ENCODE data around the gene ADD2. TPM values are rescaled to one million over a fixed set of nuclear protein-coding genes. Genes with fewer than 3 reads are reported as not detected.

ADD2 gene
- total RNA-seq, 1 experiment from 2014 or later, result 0.08 TPM

DNA sequence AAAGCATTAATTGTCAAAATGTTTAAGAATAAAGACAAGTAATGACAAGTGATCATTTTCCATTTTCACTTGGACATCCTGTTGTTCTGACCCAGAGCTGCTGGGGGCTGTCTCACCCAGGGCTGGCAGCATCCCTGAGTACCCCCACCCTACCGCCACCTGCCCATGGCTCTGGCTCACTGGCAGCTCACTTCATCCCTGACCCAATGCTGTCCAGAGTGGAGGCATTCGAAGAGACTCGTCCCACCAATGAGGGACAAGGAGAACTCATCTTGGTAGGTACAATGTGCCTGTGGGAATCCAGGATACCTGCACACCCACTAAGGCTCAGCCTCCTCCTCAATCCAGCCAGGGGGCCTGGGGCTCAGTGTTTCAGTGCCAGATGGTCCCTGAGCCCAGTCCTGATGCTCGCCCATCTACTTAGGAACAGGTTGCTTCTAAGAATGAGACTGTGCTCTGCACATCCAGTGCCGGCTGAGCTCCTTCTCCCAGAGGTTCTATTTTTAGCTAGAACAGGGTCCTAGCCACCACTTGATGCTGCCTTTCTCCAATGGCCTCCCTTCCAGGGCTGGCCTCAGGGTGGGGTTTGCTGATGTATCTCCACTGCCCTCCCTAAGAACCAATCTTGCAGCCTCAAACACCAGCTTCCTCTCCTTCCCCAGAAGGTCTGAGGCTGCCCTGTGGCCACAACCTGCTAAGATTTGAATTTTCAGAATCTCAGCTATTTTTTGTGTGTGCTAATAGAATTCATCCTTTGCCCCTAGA lies 53.7 kb downstream of the ADD2 start:
- no peak overlapping the region for H3K4me3 ChIP-seq
- no peaks in the 10 kb centered on the region for H3K36me3 ChIP-seq
- H3K9me3 ChIP-seq (replicated peaks), result no peaks in the 10 kb centered on the region
- DNase-seq, result no peak
- H3K27ac ChIP-seq, result no peak overlapping the region
- peaks cover 34% of the 10 kb centered on the region for H3K27me3 ChIP-seq
- H3K4me1 ChIP-seq, result no peaks in the 10 kb centered on the region

DNA sequence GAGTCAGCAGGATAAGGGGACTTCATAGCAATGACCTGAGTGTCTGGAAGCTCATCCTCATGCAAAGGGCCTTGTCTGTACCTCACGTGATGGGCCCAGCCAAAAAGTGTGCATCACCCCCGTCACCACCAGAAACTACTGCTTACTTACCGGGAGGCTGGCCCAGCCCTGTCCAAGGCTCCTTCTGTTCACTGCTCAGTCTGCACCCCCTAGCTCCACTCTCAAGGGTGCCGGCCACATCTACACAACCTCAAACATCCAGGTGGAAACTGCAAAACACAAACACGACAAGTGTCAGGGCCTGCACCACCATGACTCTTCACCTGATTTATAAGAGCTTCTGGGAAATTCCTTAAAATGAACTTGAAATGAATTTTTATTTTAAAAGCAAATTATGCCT lies 55.1 kb downstream of the ADD2 start:
- H3K27ac ChIP-seq, result no peak overlapping the region
- no peak for DNase-seq
- no peak overlapping the region for H3K4me3 ChIP-seq
- H3K27me3 ChIP-seq, result peaks cover 34% of the 10 kb centered on the region
- no peaks in the 10 kb centered on the region for H3K9me3 ChIP-seq (replicated peaks)
- H3K4me1 ChIP-seq, result no peaks in the 10 kb centered on the region
- no peaks in the 10 kb centered on the region for H3K36me3 ChIP-seq

DNA sequence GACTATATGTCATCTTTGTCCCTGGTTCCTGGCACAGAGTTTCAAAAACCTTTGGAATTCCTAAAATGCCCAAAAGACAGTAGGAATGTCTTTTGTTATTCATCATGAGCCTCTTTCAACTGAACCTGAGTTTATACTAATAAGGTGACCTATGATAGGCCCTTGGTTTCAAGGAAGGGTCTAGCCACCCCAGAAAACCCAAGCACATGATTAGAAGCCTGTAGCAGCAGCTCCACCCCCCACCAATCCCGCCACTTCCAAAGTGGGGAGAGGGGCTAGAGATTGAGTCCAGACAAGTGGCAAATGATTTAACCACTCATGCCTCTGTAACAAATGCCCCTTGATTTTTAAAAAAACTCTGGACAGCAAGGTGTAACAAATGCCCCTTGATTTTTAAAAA lies 56.8 kb downstream of the ADD2 start:
- Histone ChIP-seq H3K36me3 (no peaks in the 10 kb centered on the region), H3K27me3 (peaks cover 21% of the 10 kb centered on the region), H3K9me3 (replicated peaks) (no peaks in the 10 kb centered on the region), H3K4me1 (no peaks in the 10 kb centered on the region), H3K4me3 (no peak overlapping the region), H3K27ac (no peak overlapping the region)
- DNase-seq, result no peak

DNA sequence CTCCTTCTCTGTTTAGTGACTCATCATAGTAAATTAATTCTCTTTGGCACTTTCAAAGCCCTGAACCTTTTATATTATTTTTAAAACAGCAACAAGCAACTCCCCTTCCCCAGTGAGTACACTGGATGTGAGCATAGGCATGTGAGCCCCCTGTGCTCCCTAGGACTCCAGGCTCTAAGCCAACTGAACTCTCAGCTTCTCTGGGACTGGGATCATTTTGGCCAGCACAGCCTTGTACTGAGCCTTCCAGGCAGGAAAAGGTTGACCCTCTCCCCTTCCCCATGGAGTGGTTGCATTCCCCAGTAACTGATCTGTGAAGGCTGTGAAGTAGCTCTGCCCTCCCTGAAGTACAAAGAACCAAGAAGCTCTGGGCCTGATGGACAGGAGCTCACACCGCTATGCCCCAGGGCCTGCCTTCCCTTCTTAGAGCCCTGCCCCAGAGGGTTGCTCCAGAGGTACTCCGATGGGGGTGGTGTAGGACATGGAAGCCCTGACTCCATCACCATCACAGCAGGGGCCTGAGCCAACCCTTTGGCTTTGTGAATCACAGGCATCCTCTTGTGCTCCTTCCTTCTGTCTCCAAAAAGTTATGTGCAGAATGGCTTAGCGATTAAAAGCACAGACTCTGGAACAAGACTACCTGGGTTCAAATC lies 57.8 kb downstream of the ADD2 start:
- Histone ChIP-seq H3K27me3 (peaks cover 20% of the 10 kb centered on the region), H3K27ac (no peak overlapping the region), H3K36me3 (no peaks in the 10 kb centered on the region), H3K4me1 (no peaks in the 10 kb centered on the region), H3K4me3 (no peak overlapping the region), H3K9me3 (replicated peaks) (no peaks in the 10 kb centered on the region)
- no peak for DNase-seq

DNA sequence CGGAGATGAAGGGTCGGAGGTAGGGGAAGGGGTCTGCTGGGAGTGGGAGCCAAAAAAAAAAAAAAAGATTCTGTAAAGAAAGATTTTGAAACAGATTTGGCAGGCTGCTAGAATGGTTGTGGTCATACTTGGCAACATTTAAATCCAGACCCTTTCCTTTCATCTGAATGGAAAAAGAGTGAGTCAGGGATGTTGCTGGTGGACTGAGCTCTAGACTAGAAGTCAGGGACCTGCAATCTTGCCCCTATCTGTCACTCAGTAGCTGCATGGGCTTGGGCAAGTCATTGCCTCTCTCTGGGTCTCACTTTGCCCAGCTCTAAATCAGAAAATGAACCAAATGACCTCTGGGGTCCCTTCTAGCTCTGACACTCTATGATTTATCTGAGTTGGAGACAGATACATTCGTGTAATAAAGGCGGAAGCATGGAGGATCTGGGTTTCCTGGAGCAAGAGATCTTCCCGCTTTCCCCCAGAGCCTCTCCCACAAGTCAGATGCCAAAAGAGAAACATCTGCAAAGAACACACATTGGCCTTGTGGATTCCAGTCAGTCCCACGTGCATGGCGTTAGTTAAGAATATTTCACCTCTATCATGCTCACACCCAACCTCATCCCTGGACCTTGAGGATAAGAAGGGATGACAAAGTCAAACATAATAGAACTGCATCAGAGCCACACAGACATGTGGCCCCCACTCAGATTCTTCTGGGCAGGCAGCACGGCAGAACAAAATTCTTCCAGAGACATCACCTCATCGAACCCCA lies 58.5 kb downstream of the ADD2 start:
- H3K9me3 ChIP-seq (replicated peaks), result no peaks in the 10 kb centered on the region
- no peak overlapping the region for H3K27ac ChIP-seq

DNA sequence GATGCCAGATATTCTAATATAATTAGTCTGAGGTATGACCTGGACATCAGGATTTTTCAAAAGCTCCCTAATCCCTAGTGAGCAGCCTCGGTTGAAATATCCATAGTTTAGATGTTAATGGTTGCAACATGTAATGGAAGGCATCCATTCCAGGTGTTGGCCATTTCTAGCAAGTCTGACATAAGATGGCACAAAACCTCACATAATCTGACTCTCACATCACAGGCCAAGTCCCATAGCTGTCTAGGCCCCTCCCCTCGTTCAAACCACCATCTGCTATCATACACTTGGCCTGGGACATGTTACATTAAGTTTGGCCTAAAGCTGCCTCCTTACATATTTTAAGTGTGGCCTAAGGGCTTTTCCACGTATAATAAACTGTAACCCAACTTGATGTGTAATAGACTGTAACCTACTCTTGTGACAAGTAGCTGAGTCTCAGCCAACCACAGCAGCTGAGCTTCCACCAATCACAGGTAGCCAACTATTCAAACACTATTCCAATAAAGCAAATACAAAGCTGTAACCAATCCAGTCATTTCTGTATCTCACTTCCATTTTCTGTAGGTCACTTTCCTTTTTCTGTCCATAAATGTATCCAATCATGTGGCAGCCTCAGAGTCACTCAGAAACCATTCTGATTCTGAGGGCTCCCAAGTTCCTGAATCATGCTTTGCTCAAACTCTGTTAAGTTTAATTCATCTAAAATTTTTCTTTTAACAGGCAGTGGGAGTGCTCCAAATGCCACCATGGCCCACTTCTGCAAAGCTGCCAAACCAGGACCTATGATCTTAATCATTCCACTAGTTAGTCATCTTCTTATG lies 59.4 kb downstream of the ADD2 start:
- Histone ChIP-seq H3K4me1 (no peaks in the 10 kb centered on the region), H3K4me3 (no peak overlapping the region), H3K27ac (no peak overlapping the region), H3K9me3 (replicated peaks) (no peaks in the 10 kb centered on the region), H3K36me3 (no peaks in the 10 kb centered on the region), H3K27me3 (peaks cover 8% of the 10 kb centered on the region)
- no peak for DNase-seq

More for the DNA sequence above, 58.5 kb downstream of the ADD2 start:
- no peak for DNase-seq
- Histone ChIP-seq H3K4me3 (no peak overlapping the region), H3K36me3 (no peaks in the 10 kb centered on the region), H3K4me1 (no peaks in the 10 kb centered on the region), H3K27me3 (peaks cover 13% of the 10 kb centered on the region)

DNA sequence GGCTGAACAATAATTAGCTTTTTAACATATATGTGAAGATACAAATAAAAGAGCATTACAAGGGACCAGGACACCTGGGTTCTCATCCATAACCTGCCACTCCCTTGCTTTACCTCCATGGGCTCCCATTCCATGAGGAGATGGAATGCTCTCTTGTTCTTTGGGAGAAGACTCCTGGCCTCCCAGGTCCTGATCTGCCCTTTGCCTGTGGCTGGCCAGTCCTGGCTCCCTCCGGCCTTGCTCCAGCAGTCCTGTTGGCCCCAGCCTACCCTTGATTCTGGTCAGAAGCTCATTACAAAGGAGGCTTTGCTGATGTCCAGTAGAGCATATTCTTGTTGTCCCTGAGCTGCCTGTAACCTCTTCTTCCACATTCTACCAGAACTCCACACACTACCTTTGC lies 60.3 kb downstream of the ADD2 start:
- DNase-seq, result no peak
- Histone ChIP-seq H3K36me3 (no peaks in the 10 kb centered on the region), H3K27me3 (peaks cover 7% of the 10 kb centered on the region; the same call in 1 of the 2 replicates), H3K27ac (no peak overlapping the region), H3K9me3 (replicated peaks) (no peaks in the 10 kb centered on the region), H3K4me1 (no peaks in the 10 kb centered on the region), H3K4me3 (no peak overlapping the region)

DNA sequence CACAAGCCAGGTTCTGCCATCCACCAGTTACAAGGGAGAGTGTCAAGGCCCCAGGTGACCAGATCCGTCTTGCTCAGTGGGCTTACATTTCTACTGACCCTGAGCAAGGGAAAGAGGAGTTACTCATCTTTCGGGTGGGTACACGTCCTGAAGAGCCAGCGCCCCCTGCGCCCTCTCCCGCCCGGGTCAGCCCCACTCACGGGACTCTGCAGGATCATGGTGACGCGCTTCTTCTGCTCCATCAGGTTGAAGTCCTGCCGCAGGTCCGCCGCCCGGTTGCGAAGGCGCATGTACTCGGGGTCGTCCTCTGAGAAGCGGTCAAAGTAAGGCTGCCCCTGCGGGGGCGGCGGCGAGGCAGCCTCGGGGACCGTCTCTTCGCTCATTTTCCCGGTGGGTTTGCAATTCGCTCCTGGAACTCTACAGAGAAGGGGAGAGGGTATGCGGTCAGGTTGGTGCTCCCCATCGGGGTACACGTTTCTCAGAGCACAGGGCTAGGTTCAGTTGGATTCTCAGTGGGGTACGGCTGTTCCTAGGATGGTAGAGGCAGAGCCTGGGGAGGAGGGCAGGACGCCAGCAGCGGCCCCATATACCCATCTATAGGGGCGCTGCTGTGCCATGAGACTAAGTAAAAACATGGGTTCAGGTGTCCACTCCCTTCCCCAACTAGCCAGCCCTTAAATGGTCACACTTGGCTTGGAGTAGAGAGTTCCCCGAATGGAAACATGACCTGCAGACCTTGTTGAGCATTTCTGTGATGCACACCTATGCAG lies 61.8 kb downstream of the ADD2 start:
- DNase-seq, result no peak
- Histone ChIP-seq H3K4me1 (no peaks in the 10 kb centered on the region), H3K4me3 (no peak overlapping the region), H3K27ac (no peak overlapping the region), H3K27me3 (peaks cover 5% of the 10 kb centered on the region; the same call in 1 of the 2 replicates), H3K36me3 (no peaks in the 10 kb centered on the region), H3K9me3 (replicated peaks) (no peaks in the 10 kb centered on the region)

DNA sequence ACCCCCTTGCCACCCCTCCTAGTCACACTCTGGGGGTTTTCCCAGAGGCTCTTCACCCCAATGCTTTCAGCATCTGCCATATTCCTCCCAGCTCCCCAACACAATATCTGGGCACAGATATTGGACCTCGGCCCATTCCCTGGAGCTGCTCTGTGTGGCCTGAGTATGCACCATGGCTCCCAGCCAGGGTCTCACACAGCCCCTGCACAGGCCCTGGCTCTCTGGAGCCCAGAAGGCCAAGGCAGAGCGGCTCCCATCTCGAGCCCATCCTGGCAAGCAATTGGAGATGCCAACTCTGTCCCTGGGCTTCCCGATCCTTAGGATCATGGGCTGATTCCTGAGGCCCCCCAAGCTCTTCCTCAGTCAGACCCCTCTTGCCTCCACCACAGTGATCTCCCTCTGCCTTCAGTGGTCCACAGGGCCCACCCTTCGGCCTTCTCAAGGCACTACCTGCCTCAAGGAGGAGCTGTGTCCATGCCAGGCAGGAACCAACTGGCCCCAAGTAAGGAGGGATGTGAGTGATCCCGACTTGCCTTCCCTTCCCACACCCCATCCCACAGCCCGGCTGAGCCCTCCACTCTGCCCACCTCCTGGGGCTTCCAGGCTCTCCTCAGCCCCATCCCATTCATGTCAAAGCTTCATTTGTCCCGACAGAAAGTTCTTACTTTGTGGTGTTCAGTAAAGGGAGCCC lies 62.7 kb downstream of the ADD2 start:
- no peaks in the 10 kb centered on the region for H3K9me3 ChIP-seq (replicated peaks)
- H3K4me3 ChIP-seq, result no peak overlapping the region
- H3K27me3 ChIP-seq, result peaks cover 5% of the 10 kb centered on the region; the same call in 1 of the 2 replicates
- no peak overlapping the region for H3K27ac ChIP-seq
- H3K36me3 ChIP-seq, result no peaks in the 10 kb centered on the region
- no peak for DNase-seq
- H3K4me1 ChIP-seq, result no peaks in the 10 kb centered on the region; the same call in 1 of the 2 replicates

DNA sequence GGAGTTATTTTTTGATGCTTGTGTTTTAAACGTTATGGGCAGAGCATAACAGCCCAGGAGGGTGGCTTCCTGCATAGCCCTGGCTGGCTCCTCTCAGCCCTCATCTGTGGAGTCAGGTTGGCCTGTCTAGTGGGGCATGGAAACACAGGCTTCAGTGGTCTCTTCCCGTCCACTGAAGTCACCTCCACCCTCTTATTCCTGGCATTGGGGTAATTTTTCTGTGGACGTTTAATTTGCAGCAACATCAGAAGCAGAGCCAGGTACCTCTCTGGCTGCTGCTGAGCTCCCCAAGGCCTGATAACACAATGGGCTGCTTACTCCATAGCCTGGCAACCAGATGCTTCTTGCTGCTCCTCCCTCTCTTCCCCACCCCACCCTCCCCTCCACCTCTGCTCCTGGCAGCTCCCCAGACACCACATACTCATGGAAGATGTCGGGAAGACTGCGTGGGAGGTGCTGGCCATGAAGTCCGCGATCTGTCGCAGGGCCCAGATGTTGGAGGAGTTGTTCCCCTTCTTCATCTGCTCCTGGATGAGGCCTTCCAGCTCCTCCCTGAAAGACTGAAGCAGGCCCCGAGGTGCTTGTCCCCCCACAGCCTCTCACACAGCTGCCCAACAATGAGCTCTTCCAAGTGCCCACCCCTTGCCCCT lies 64.0 kb downstream of the ADD2 start:
- Histone ChIP-seq H3K36me3 (no peaks in the 10 kb centered on the region), H3K9me3 (replicated peaks) (no peaks in the 10 kb centered on the region), H3K4me3 (no peak overlapping the region), H3K27ac (no peak overlapping the region), H3K4me1 (no peaks in the 10 kb centered on the region; the same call in 1 of the 2 replicates), H3K27me3 (no peaks in the 10 kb centered on the region; the same call in 1 of the 2 replicates)
- DNase-seq, result no peak

DNA sequence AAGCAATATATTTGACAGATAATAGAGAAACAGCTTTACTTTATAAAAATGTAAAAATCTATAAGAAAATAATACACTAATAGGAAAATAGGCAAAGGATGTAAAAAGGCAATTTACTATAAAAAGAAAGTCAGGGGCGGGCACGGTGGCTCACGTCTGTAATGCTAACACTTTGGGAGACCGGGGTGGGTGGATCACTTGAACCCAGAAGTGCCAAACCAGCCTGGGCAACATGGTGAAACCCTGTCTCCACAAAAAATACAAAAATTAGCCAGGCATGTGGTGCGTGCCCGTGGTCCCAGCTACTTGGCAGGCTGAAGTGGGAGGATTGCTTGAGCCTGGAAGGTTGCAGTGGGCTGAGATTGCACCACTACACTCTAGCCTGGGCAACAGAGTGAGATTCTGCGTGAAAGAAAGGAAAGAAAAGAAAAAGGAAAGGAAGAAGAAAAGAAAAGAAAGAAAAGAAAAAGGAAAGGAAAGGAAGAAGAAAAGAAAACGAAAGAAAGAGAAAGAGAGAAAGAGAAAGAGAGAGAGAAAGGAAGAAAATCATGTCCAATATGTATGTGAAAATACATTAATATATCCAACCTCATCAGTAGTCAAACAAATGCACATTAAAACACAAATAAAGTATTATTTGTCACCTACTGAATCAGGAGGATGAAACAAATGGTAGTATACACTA lies 65.1 kb downstream of the ADD2 start:
- Histone ChIP-seq H3K4me1 (no peaks in the 10 kb centered on the region; the same call in 1 of the 2 replicates), H3K9me3 (replicated peaks) (no peaks in the 10 kb centered on the region), H3K36me3 (no peaks in the 10 kb centered on the region), H3K27me3 (peaks cover 3% of the 10 kb centered on the region; the same call in 1 of the 2 replicates), H3K4me3 (no peak overlapping the region), H3K27ac (no peak overlapping the region)
- DNase-seq, result no peak

DNA sequence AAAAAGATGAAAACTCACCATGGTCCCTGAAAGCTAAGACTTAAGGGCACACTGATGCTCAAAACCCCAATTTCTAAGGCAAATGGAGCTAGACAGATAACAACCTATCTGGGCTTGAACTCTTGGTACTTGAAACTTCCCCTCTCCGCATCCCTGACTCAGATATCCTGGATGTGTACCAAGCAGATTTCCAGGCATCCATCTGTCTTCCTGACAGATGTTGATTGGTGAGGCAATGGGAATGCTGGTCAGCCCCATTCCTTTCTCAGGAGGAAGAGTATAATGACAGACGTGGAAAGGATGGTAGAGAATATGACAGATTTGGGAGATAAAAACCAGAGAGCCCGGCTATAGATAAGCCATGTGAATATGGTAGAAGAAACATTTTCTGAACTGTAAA lies 69.2 kb downstream of the ADD2 start:
- Histone ChIP-seq H3K4me3 (no peak overlapping the region), H3K27me3 (peaks cover 7% of the 10 kb centered on the region; the same call in 1 of the 2 replicates), H3K9me3 (replicated peaks) (no peaks in the 10 kb centered on the region), H3K4me1 (no peaks in the 10 kb centered on the region; the same call in 1 of the 2 replicates), H3K27ac (no peak overlapping the region), H3K36me3 (no peaks in the 10 kb centered on the region)
- no peak for DNase-seq
